ENCODE results near the gene LIX1. TPM values are rescaled to one million over a fixed set of nuclear protein-coding genes. Genes with fewer than 3 reads are reported as not detected.
"Not testable (repeated sequence)": the region's sequence is repeated elsewhere in the genome, so short reads cannot be mapped to it uniquely, and the experiment has no call there.

Gene LIX1
- total RNA-seq, 1 donor from 2014 or later = 164 TPM

GRCh38 chr5:97089149-97089801 is 53.1 kb downstream of the LIX1 start:
- H3K27me3 Mint-ChIP-seq (ENCODE audit: insufficient read depth, low read depth) = peaks cover 5% of the 10 kb centered on the region
- Histone ChIP-seq H3K4me3 (no peak overlapping the region), H3F3A (ENCODE audit: low read depth) (peaks cover 10% of the 10 kb centered on the region), H3K9me3 (ENCODE audit: low read depth) (no peaks in the 10 kb centered on the region), H3K27me3 (no peaks in the 10 kb centered on the region), H3K4me1 (no peaks in the 10 kb centered on the region), H3K9ac (no peak overlapping the region), H3K79me2 (ENCODE audit: low read depth) (no peaks in the 10 kb centered on the region), H3K4me2 (no peak overlapping the region), H4K20me1 (ENCODE audit: low read depth) (no peaks in the 10 kb centered on the region), H3K27ac (no peak overlapping the region), H2AFZ (replicated peaks) (no peak overlapping the region), H3K36me3 (no peaks in the 10 kb centered on the region)
- H3K36me3 Mint-ChIP-seq = peaks cover 18% of the 10 kb centered on the region
- H3K4me3 Mint-ChIP-seq = no peak overlapping the region
- no peak for TF ChIP-seq EZH2phosphoT487 (IDR thresholded peaks at IDR 0.05)
- H3K9me3 Mint-ChIP-seq = peaks cover 6% of the 10 kb centered on the region
- H3K27ac Mint-ChIP-seq = no peak overlapping the region
- DNase-seq (ENCODE audit: low spot score) = no peak
- peaks cover 5% of the 10 kb centered on the region for H3K4me1 Mint-ChIP-seq

GRCh38 chr5:97088774-97089148 is 53.6 kb downstream of the LIX1 start:
- Mint-ChIP-seq H3K9me3 (peaks cover 9% of the 10 kb centered on the region), H3K27ac (no peak overlapping the region), H3K4me3 (no peak overlapping the region), H3K27me3 (ENCODE audit: insufficient read depth, low read depth) (peaks cover 6% of the 10 kb centered on the region), H3K4me1 (peaks cover 5% of the 10 kb centered on the region), H3K36me3 (peaks cover 18% of the 10 kb centered on the region)
- TF ChIP-seq EZH2phosphoT487 (IDR thresholded peaks at IDR 0.05) = no peak
- TF ChIP-seq CTCF (IDR thresholded peaks at IDR 0.05) = no peak
- TF ChIP-seq EZH2 (IDR thresholded peaks at IDR 0.05) = no peak
- H4K20me1 ChIP-seq (ENCODE audit: low read depth) = no peaks in the 10 kb centered on the region
- no peak overlapping the region for H3K4me3 ChIP-seq
- peaks cover 10% of the 10 kb centered on the region for H3F3A ChIP-seq (ENCODE audit: low read depth)
- H3K9ac ChIP-seq = no peak overlapping the region
- no peak for DNase-seq (ENCODE audit: low spot score)
- H3K79me2 ChIP-seq (ENCODE audit: low read depth) = no peaks in the 10 kb centered on the region
- H2AFZ ChIP-seq (replicated peaks) = no peak overlapping the region
- no peak overlapping the region for H3K4me2 ChIP-seq
- H3K27ac ChIP-seq = no peak overlapping the region
- no peaks in the 10 kb centered on the region for H3K27me3 ChIP-seq
- H3K4me1 ChIP-seq = no peaks in the 10 kb centered on the region
- H3K9me3 ChIP-seq (ENCODE audit: low read depth) = no peaks in the 10 kb centered on the region
- no peaks in the 10 kb centered on the region for H3K36me3 ChIP-seq

- no peaks in the 10 kb centered on the region for H3K27me3 ChIP-seq
- Mint-ChIP-seq H3K9me3 (peaks cover 9% of the 10 kb centered on the region), H3K36me3 (peaks cover 14% of the 10 kb centered on the region), H3K4me3 (no peak overlapping the region), H3K27ac (no peak overlapping the region), H3K27me3 (ENCODE audit: insufficient read depth, low read depth) (peaks cover 6% of the 10 kb centered on the region), H3K4me1 (peaks cover 5% of the 10 kb centered on the region)
- no peak overlapping the region for H3K27ac ChIP-seq
- no peaks in the 10 kb centered on the region for H3K79me2 ChIP-seq (ENCODE audit: low read depth)
- DNase-seq (ENCODE audit: low spot score) = no peak
- peaks cover 6% of the 10 kb centered on the region for H3F3A ChIP-seq (ENCODE audit: low read depth)
- no peak overlapping the region for H3K4me3 ChIP-seq
- H3K4me2 ChIP-seq = no peak overlapping the region
- no peaks in the 10 kb centered on the region for H3K36me3 ChIP-seq
- H4K20me1 ChIP-seq (ENCODE audit: low read depth) = no peaks in the 10 kb centered on the region
- H2AFZ ChIP-seq (replicated peaks) = no peak overlapping the region
- H3K9me3 ChIP-seq (ENCODE audit: low read depth) = no peaks in the 10 kb centered on the region
- TF ChIP-seq EZH2phosphoT487 (IDR thresholded peaks at IDR 0.05) = no peak
- TF ChIP-seq CTCF (IDR thresholded peaks at IDR 0.05) = no peak
- TF ChIP-seq EZH2 (IDR thresholded peaks at IDR 0.05) = no peak
- no peaks in the 10 kb centered on the region for H3K4me1 ChIP-seq
- H3K9ac ChIP-seq = no peak overlapping the region
Observed at GRCh38 chr5:97087138-97087537, 55.3 kb downstream of the LIX1 start.

- H3K9ac ChIP-seq = no peak overlapping the region
- DNase-seq (ENCODE audit: low spot score) = no peak
- Mint-ChIP-seq H3K27me3 (ENCODE audit: insufficient read depth, low read depth) (peaks cover 6% of the 10 kb centered on the region), H3K36me3 (peaks cover 10% of the 10 kb centered on the region), H3K4me3 (no peak overlapping the region), H3K4me1 (peaks cover 5% of the 10 kb centered on the region), H3K27ac (no peak overlapping the region), H3K9me3 (peaks cover 9% of the 10 kb centered on the region)
- no peak overlapping the region for H3K4me3 ChIP-seq
- H3F3A ChIP-seq (ENCODE audit: low read depth) = no peaks in the 10 kb centered on the region
- H3K79me2 ChIP-seq (ENCODE audit: low read depth) = no peaks in the 10 kb centered on the region
- no peak overlapping the region for H2AFZ ChIP-seq (replicated peaks)
- H3K9me3 ChIP-seq (ENCODE audit: low read depth) = no peaks in the 10 kb centered on the region
- no peak overlapping the region for H3K4me2 ChIP-seq
- no peaks in the 10 kb centered on the region for H3K36me3 ChIP-seq
- H3K27me3 ChIP-seq = no peaks in the 10 kb centered on the region
- no peaks in the 10 kb centered on the region for H4K20me1 ChIP-seq (ENCODE audit: low read depth)
- H3K4me1 ChIP-seq = no peaks in the 10 kb centered on the region
- no peak overlapping the region for H3K27ac ChIP-seq
- TF ChIP-seq CTCF (IDR thresholded peaks at IDR 0.05) (no peak), EZH2 (IDR thresholded peaks at IDR 0.05) (no peak), EZH2phosphoT487 (IDR thresholded peaks at IDR 0.05) (no peak)
Observed at GRCh38 chr5:97085459-97086181, 56.8 kb downstream of the LIX1 start.

- not testable (repeated sequence) for H3K27me3 Mint-ChIP-seq (ENCODE audit: insufficient read depth, low read depth); H3K4me1 ChIP-seq; H3K27ac ChIP-seq; H3K9ac ChIP-seq; H3K9me3 ChIP-seq (ENCODE audit: low read depth); H3K4me2 ChIP-seq; H3K36me3 Mint-ChIP-seq; H3F3A ChIP-seq (ENCODE audit: low read depth); DNase-seq (ENCODE audit: low spot score); H3K27me3 ChIP-seq; H2AFZ ChIP-seq (replicated peaks); H3K4me1 Mint-ChIP-seq; H4K20me1 ChIP-seq (ENCODE audit: low read depth); H3K4me3 ChIP-seq; H3K4me3 Mint-ChIP-seq; H3K79me2 ChIP-seq (ENCODE audit: low read depth); H3K9me3 Mint-ChIP-seq; H3K36me3 ChIP-seq
- H3K27ac Mint-ChIP-seq = peak overlapping the region; percentile 54
Observed at GRCh38 chr5:97084782-97085458, 57.5 kb downstream of the LIX1 start.
